Measurements from ENCODE around the gene MRPS27.

- TF ChIP-seq CTCF (conservative IDR thresholded peaks at IDR 0.05; ENCODE audit: low read depth, low read length) (no peak), EZH2 (IDR thresholded peaks at IDR 0.05; ENCODE audit: borderline replicate concordance, low read depth, low read length, poor library complexity, severe bottlenecking) (no peak)
Observed at GRCh38 chr5:72273547-72273946, 46.5 kb downstream of the MRPS27 start.

Data from A673 (cell line).